ENCODE measurements around the gene KRTAP5-7.
"Not testable (repeated sequence)": the region's sequence is repeated elsewhere in the genome, so short reads cannot be mapped to it uniquely, and the experiment has no call there.

The KRTAP5-7 gene, protein sequence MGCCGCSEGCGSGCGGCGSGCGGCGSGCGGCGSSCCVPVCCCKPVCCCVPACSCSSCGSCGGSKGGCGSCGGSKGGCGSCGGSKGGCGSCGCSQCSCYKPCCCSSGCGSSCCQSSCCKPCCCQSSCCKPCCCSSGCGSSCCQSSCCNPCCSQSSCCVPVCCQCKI

GRCh38 chr11:71526796-71527575 is at the start of gene KRTAP5-7:
Gene KRTAP5-7, plus strand, starts transcription at chr11:71527267. Its CDS starts 34 bp downstream, at chr11:71527301.
- DNase-seq, result not testable (repeated sequence)

DNA sequence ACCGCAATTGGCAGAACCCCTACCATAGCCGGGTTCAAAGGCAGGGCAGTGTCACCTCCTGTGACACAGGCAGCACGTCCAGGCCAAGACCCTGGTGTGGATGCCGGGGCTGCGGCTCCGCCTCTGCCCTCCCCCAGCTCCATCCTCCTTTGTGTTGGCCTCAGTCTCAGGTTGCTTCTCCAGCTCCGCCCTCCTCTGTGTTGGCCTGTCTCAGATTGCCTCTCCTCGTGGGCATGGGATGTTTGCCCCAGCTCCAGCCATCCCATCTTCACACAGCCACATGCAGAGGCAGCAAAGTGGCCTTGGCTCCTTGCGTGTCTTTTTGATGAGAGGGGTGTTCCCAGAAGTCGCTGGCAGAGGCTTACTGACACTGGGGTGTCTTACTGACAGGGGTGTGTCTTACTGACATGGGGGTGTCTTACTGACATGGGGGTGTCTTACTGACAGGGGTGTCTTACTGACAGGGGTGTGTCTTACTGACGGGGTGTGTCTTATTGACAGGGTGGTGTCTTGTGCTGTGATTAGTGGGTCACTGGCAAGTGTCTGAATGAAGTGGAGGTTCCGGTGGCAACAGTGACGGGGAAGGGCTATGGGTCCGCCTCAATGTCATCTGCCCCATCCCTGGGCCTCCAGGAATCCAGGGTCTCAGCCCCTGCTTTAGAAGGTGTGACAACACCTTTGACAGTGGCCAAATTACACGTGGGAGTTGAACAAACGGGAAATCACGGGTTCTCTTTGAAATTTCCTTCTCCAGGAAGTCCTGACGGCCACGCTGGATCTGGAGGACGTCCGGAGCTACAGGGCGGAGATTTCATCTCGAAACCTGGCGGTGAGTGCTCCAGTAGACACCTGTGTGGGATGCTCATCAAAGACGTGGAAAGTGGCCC is 49.2 kb upstream of the KRTAP5-7 start:
- DNase-seq, result no peak

DNA sequence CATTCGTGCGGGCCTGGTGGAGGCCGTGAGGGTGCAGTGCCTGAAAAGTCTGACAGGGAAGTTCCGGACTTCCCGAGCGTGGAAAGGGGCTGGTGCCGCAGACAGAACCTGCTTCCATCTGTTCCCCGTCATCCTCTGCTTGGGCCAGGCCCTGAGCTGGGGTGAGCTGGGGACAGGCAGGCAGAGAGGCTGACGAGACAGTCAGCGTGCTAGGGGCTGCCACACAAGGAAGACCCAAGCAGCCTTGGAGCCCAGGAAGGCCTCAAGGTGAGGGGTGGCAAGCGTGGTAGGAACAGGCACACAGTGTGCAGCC is 48.6 kb upstream of the KRTAP5-7 start:
- no peak for DNase-seq

- DNase-seq, result no peak
Observed at GRCh38 chr11:71481101-71481960, 45.7 kb upstream of the KRTAP5-7 start.

DNA sequence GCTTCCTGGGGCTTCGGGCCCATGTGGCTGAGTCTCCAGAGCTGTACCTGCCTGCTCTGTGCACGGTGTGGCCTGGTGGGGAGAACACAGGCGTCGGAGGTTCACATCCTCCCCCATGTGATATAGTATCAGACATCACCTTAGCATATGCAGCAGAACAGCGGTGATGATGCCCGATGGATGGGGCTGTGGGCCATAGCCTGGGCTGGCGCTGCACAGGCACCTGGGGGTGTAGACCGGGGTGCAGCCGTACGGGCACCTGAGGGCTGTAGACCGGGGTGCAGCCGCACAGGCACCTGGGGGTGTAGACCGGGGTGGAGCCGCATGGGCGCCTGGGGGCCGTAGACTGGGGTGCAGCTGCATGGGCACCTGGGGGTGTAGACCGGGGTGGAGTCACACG is 44.9 kb upstream of the KRTAP5-7 start:
- no peak for DNase-seq

DNA sequence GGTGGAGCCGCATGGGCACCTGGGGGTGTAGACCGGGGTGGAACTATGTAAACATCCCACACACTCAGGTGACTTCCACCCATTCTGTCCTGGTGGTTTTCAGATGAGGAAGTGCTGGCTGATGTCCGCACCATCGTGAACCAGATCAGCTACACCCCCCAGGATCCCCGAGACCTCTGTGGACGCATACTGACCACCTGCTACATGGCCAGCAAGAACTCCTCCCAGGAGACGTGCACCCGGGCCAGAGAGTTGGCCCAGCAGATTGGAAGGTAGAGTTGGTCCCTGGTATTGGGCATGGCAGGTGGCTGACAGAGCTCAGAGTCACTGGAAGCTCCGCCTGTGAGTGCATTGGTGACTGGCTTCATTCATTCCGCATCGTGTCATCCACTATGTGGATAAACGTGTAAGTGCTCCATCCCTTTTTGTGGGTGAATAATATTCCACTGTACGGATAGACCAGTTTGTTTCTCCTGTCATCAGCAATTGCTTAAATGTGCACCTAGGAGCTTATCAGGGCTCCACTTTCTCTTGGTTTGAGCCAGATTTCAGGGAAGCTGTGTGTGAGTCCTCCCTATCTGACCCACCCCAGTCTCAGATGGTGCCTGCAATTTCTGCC is 44.2 kb upstream of the KRTAP5-7 start:
- DNase-seq, result no peak

DNA sequence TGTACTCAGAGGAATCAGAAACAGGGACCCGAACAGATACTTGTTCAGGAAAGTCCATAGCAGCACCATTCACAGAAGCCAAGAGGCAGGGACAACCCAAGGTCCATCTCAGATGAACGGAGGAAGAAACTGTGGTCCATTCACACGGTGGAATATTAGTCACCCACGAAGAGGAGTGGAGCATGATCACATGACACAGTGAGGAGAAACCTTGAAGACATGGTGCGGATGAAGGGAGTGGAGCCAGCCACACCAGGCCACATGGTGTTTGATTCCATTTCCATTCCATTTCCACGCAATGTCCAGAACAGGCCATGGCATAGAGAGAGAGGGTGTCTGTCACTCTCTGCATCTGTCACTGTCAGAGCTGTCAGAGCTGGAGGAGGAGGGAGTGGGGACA is 43.4 kb upstream of the KRTAP5-7 start:
- no peak for DNase-seq

DNA sequence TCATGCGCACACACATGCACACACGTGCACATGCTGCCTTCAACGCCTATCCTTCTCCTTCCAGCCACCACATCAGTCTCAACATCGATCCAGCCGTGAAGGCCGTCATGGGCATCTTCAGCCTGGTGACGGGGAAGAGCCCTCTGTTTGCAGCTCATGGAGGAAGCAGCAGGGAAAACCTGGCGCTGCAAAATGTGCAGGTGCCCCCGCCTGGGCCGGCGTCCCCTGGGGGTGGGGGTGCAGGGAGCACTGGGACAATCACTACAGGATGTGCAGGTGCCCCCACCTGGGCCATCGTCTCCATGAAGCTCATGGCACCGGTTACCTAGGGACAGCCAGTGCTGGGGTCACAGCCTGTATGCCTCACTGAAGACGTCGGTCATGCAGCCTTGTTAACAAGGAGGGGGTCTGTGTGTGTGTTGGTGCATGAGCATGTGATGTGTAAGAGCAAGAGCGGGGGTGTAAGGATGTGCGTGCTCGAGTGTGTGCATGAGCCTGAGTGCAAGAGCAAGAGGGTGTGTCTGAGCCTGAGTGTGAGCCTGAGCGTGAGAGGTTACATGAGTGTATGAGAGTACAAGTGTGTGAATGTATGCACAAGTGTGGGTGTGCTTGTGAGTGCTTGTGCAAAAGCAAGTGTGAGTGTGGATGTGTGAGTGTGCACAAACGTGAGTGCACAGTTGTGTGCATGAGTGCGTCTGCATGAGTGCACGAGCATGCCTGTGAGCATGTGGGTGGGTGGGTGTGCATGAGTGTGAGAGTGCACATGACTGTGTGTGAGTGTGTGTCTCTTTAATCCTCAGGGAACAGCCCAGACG is 42.6 kb upstream of the KRTAP5-7 start:
- no peak for DNase-seq

GRCh38 chr11:71485063-71485399 is 42.0 kb upstream of the KRTAP5-7 start:
- no peak for DNase-seq

- no peak for DNase-seq
Observed at GRCh38 chr11:71485466-71485865, 41.6 kb upstream of the KRTAP5-7 start.

DNA sequence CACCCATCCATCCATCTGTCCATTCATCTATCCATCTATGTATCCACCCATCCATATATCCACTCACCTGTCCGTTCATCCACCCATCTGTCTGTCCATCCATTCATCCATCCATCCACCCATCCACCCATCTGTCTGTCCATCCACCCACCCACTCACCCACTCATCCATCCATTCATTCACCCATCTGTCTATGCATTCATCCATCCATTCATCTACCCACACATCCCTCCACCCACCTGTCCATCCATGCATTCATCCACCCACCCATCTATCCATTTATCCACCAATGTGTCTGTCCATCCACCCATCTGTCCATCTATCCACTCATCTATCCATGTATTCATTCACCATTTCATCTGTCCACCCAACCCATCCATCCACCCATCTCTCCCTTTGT is 40.7 kb upstream of the KRTAP5-7 start:
- no peak for DNase-seq

GRCh38 chr11:71488681-71489270 is 38.3 kb upstream of the KRTAP5-7 start:
- no peak for DNase-seq

DNA sequence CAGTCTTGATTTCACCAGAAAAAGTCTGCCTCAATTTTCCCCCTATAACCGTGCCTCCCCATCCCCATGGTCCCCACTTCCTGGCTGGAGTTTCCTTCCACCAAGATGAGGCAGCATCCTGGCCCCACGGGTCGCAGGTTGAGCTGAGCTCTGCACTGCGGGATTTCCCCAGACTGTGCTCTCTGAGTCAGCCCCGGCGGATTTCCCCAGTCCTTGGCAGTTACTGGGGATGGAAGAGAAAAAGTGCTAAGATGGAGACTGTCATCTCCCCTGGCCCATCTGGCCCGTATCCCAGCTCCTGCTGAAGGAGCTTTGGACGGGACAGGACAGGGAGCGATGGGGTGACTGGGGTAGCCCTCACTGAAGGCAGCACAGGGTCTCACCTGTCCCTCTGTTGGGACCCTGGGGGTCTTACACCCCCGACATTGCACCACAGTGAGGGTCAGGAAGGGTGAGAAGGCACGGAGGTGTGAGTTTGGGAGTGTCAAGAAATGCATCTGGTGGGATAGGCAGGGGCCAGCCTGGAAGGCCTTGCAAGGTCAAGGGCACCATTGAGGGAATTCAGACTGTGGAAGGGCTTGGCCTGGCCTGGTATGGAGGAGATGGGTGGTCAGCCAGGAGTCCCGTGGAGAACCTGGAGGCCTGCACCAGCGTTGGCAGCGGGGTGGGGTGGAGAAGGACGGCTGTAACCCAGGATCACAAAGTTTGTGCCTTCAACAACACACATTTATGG is 37.6 kb upstream of the KRTAP5-7 start:
- DNase-seq, result no peak

- DNase-seq, result no peak
Observed at GRCh38 chr11:71490044-71490730, 36.9 kb upstream of the KRTAP5-7 start.

DNA sequence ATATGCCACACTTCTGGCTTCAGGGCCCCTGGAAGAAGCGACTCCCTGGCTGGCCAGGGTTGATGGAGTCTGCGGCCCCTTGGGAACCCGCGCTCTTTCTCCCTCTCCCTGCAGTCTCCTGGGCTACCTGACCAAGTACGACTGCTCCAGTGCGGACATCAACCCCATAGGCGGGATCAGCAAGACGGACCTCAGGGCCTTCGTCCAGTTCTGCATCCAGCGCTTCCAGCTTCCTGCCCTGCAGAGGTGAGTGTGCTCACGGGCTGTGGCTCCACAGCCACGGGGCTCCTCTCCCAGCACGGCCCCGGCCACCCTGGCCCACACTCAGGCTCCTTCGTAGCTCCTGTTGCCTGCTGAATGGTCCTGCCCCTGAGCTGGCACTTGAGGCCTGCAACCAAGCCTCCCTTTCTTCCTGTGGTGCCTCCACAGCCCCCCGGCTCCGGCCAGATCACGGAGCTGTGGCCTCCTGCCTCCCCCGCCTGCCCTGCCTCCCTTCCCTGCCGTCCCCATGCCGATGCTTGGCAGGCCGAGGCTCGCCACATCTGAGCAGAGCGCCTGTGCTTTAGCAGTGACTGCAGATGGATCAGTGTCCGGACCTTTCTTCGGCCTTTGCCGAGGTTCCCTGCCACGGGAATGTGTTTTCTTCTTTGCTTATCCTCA is 36.2 kb upstream of the KRTAP5-7 start:
- DNase-seq, result no peak

GRCh38 chr11:71491531-71491930 is 35.5 kb upstream of the KRTAP5-7 start:
- DNase-seq, result no peak

GRCh38 chr11:71491940-71492339 is 35.1 kb upstream of the KRTAP5-7 start:
- no peak for DNase-seq

- DNase-seq, result no peak
Observed at GRCh38 chr11:71495286-71496230, 31.5 kb upstream of the KRTAP5-7 start.

All from CD4-positive, alpha-beta T cell treated with Interleukin-4 for 1 hour (primary cell).